GM12872 (cell line): Measurements from ENCODE around the gene SMARCA2.
A peak's percentile ranks its signal among the peaks of the same experiment; 100 is the strongest.

Experiments used
- CTCF ChIP-seq: IDR thresholded peaks from 3 replicates; pipeline ENCODE4 v1.5.1; 2011; ENCODE audit warnings: low read depth, mild to moderate bottlenecking, low read length, moderate library complexity; ENCODE audit not compliant: insufficient read depth

The SMARCA2 gene

GRCh38 chr9:2192356-2192979 is 177.3 kb downstream of the SMARCA2 start:
- TF ChIP-seq CTCF: no peak

- TF ChIP-seq CTCF: no peak
These were observed 178.4 kb downstream of the SMARCA2 start for GRCh38 chr9:2193552-2193951.

- no peak for TF ChIP-seq CTCF
These were observed 180.1 kb downstream of the SMARCA2 start for GRCh38 chr9:2195211-2195610.

- TF ChIP-seq CTCF: no peak
These were observed 181.6 kb downstream of the SMARCA2 start for GRCh38 chr9:2196757-2197156.

- TF ChIP-seq CTCF: no peak
These were observed 183.9 kb downstream of the SMARCA2 start for GRCh38 chr9:2198956-2199635.

GRCh38 chr9:2199999-2200796 is 185.1 kb downstream of the SMARCA2 start:
- 0 out of 3 replicates have a peak, but pooled peaks have one; percentile 10 for TF ChIP-seq CTCF

GRCh38 chr9:2208465-2208864 is 193.3 kb downstream of the SMARCA2 start:
- TF ChIP-seq CTCF: no peak
